GM18870 (cell line): ENCODE results near the gene PML.
"Not testable (repeated sequence)": the region's sequence is repeated elsewhere in the genome, so short reads cannot be mapped to it uniquely, and the experiment has no call there.

Experiments used
- ATAC-seq: cut with Tn5 transposase; IDR thresholded peaks from one replicate; pipeline ENCODE4 v1.9.1; 2021; ENCODE audit warnings: moderate library complexity; ENCODE audit not compliant: unreplicated experiment

The PML gene

GRCh38 chr15:74038707-74039655 is 44.5 kb downstream of the PML start:
- no peak for ATAC-seq

- no peak for ATAC-seq
Observed at GRCh38 chr15:74039656-74040010, 45.1 kb downstream of the PML start.

GRCh38 chr15:74040109-74040850 is 45.8 kb downstream of the PML start:
- ATAC-seq, result no peak

- no peak for ATAC-seq
Observed at GRCh38 chr15:74041311-74041756, 46.8 kb downstream of the PML start.

- no peak for ATAC-seq
Observed at GRCh38 chr15:74041777-74042435, 47.4 kb downstream of the PML start.

- ATAC-seq, result no peak
Observed at GRCh38 chr15:74042603-74043424, 48.3 kb downstream of the PML start.

GRCh38 chr15:74043425-74044266 is 49.1 kb downstream of the PML start:
- ATAC-seq, result no peak

- ATAC-seq, result no peak
Observed at GRCh38 chr15:74044267-74045110, 50.0 kb downstream of the PML start.

- no peak for ATAC-seq
Observed at GRCh38 chr15:74045184-74045583, 50.7 kb downstream of the PML start.

GRCh38 chr15:74045636-74046274 is 51.2 kb downstream of the PML start:
- ATAC-seq, result no peak

GRCh38 chr15:74046275-74046674 is 51.8 kb downstream of the PML start:
- no peak for ATAC-seq

- no peak for ATAC-seq
Observed at GRCh38 chr15:74050127-74050526, 55.6 kb downstream of the PML start.

- ATAC-seq, result no peak
Observed at GRCh38 chr15:74050556-74051234, 56.2 kb downstream of the PML start.

- ATAC-seq, result not testable (repeated sequence)
Observed at GRCh38 chr15:74052271-74053260, 58.0 kb downstream of the PML start.

GRCh38 chr15:74053517-74053916 is 59.0 kb downstream of the PML start:
- ATAC-seq, result no peak

GRCh38 chr15:74053941-74054529 is 59.5 kb downstream of the PML start:
- ATAC-seq, result no peak
